Neural progenitor cell (in vitro differentiated cells): ENCODE measurements around the gene CDK7.

Source experiments
- EZH2 ChIP-seq: fragments of 200-600 bp; sonication (generic); IDR thresholded peaks from 2 replicates; pipeline ENCODE4 v1.6.1; 2017; ENCODE audit warnings: antibody characterized with exemption, mild to moderate bottlenecking, moderate library complexity
- EZH2phosphoT487 ChIP-seq: fragments of 200-600 bp; sonication (generic); IDR thresholded peaks from 2 replicates; pipeline ENCODE4 v1.6.1; 2017; ENCODE audit warnings: antibody characterized with exemption
- TF ChIP-seq, protein P1 (sequence below): fragments of 200-600 bp; sonication (generic); IDR thresholded peaks from 2 replicates; pipeline ENCODE4 v1.5.1; 2017; ENCODE audit warnings: antibody characterized with exemption, mild to moderate bottlenecking

DNA sequence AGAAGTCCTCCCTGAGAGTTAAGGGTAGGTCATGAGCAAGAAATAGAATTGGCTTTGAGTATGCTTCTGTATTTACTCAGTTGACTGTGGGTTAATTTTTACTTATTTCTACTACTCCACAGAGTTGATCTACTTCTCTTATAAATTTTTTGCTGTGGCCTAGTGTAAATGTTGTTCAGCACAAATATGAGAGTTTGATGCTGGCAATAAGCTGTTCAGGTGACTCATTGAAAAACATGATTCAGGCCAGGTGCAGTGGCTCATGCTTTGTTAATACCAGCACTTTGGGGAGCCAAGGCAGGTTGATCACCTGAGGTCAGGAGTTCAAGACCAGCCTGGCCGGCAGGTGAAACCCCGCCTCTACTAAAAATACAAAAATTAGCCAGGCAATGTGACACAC is 4.5 kb upstream of the CDK7 start:
- TF ChIP-seq, protein P1, sequence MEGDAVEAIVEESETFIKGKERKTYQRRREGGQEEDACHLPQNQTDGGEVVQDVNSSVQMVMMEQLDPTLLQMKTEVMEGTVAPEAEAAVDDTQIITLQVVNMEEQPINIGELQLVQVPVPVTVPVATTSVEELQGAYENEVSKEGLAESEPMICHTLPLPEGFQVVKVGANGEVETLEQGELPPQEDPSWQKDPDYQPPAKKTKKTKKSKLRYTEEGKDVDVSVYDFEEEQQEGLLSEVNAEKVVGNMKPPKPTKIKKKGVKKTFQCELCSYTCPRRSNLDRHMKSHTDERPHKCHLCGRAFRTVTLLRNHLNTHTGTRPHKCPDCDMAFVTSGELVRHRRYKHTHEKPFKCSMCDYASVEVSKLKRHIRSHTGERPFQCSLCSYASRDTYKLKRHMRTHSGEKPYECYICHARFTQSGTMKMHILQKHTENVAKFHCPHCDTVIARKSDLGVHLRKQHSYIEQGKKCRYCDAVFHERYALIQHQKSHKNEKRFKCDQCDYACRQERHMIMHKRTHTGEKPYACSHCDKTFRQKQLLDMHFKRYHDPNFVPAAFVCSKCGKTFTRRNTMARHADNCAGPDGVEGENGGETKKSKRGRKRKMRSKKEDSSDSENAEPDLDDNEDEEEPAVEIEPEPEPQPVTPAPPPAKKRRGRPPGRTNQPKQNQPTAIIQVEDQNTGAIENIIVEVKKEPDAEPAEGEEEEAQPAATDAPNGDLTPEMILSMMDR, result no peak
- TF ChIP-seq EZH2, result no peak
- no peak for TF ChIP-seq EZH2phosphoT487
